ENCODE measurements around the gene SKI. TPM values are rescaled to one million over a fixed set of nuclear protein-coding genes. Genes with fewer than 3 reads are reported as not detected.

Gene SKI
- total and polyA plus RNA-seq, 2 of the 8 experiments (the other 6 are each of a cell fraction or from before 2014, with no cell fraction given) = 8.3 to 87.6 TPM

GRCh38 chr1:2271211-2271721, 43.1 kb downstream of the SKI start (continued):
- no peak for TF ChIP-seq POLR2AphosphoS5 (IDR thresholded peaks at IDR 0.05; ENCODE audit: low read depth, low read length)

Measured in H1 (cell line).